GM12878 (cell line): ENCODE data around the gene MYLK3. TPM values are rescaled to one million over a fixed set of nuclear protein-coding genes. Genes with fewer than 3 reads are reported as not detected.

Source experiments
- IRF5 ChIP-seq: fragments of 450-650 bp; IDR thresholded peaks from 2 replicates; pipeline ENCODE4 v1.6.1; 2017; ENCODE audit warnings: borderline replicate concordance
- POLR2AphosphoS2 ChIP-seq: IDR thresholded peaks from 2 replicates; pipeline ENCODE4 v1.6.1; 2011; ENCODE audit warnings: low read depth, mild to moderate bottlenecking, low read length, improper control_type of control experiment, moderate library complexity
- SPI1 ChIP-seq: IDR thresholded peaks from 2 replicates; pipeline ENCODE4 v1.6.1; 2011; ENCODE audit warnings: low read depth, mild to moderate bottlenecking, low read length, moderate library complexity, borderline replicate concordance; ENCODE audit not compliant: insufficient read depth
- SREBF2 ChIP-seq: IDR thresholded peaks from 2 replicates; pipeline ENCODE4 v1.6.1; 2012; ENCODE audit warnings: mild to moderate bottlenecking, low read length
- SRF ChIP-seq, 2 experiments: IDR thresholded peaks; 2 replicates each; pipeline ENCODE4 v1.6.1; 2011; ENCODE audit warnings: low read depth in 2 of 2, low read length in 2 of 2, mild to moderate bottlenecking in 1 of 2, moderate library complexity in 1 of 2
- USF2 ChIP-seq: IDR thresholded peaks from 2 replicates; pipeline ENCODE4 v1.6.1; 2011; ENCODE audit warnings: low read depth, low read length, improper control_type of control experiment, borderline replicate concordance
- ZBTB4 ChIP-seq: fragments of 450-650 bp; formaldehyde crosslinking; IDR thresholded peaks from 2 replicates; pipeline ENCODE4 v1.4.0; 2022; ENCODE audit warnings: mild to moderate bottlenecking, moderate library complexity
- polyA plus RNA-seq, 11 experiments: library from polyadenylated mRNA; depleted of rRNA in 4 of 11; unstranded in 6 of 11; stranded (reverse) in 5 of 11; fragments of >200 nt; fragmentation: Nextera tagmentation in 4 of 11; fragmentation: Illumina TruSeq in 1 of 11; extraction: Ambion mirVana in 4 of 11; extraction: Trizol in 1 of 11; gene quantifications; 1 replicate in 1 of 11; 2 replicates in 10 of 11; pipeline versions ENCODE4 v1.2.1 to v1.2.3, GENCODE V29; 2011 to 2016; ENCODE audit warnings: inconsistent platforms in 2 of 11, missing spikeins in 2 of 11, low read depth in 1 of 11
- total RNA-seq, 4 experiments: library from RNA; depleted of rRNA in 3 of 4; stranded (reverse); fragments of >200 nt in 3 of 4; fragmentation: Illumina TruSeq in 1 of 4; extraction: Trizol in 1 of 4; gene quantifications; 2 replicates each; pipeline versions ENCODE4 v1.2.1 to v1.2.3, GENCODE V29; 2013 to 2021
- TF ChIP-seq, protein P1 (sequence below): fragments of 450-650 bp; IDR thresholded peaks from 2 replicates; pipeline ENCODE4 v1.6.1; 2017; ENCODE audit warnings: mild to moderate bottlenecking

The MYLK3 gene
- total and polyA plus RNA-seq, 10 of the 15 experiments (the other 5 are each of a cell fraction or from before 2014, with no cell fraction given), result 0.02 to 0.46 (median 0.17) TPM

GRCh38 chr16:46783800-46784199 is 35.7 kb upstream of the MYLK3 start (continued):
- TF ChIP-seq USF2 (no peak), SREBF2 (no peak), IRF5 (no peak), ZBTB4 (no peak), SRF (IDR thresholded peaks at IDR 0.05; ENCODE audit: low read depth in 2 of 2, low read length in 2 of 2) (no peak), POLR2AphosphoS2 (no peak), SPI1 (no peak)
- TF ChIP-seq, protein P1, sequence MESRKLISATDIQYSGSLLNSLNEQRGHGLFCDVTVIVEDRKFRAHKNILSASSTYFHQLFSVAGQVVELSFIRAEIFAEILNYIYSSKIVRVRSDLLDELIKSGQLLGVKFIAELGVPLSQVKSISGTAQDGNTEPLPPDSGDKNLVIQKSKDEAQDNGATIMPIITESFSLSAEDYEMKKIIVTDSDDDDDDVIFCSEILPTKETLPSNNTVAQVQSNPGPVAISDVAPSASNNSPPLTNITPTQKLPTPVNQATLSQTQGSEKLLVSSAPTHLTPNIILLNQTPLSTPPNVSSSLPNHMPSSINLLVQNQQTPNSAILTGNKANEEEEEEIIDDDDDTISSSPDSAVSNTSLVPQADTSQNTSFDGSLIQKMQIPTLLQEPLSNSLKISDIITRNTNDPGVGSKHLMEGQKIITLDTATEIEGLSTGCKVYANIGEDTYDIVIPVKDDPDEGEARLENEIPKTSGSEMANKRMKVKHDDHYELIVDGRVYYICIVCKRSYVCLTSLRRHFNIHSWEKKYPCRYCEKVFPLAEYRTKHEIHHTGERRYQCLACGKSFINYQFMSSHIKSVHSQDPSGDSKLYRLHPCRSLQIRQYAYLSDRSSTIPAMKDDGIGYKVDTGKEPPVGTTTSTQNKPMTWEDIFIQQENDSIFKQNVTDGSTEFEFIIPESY, result no peak
- TF ChIP-seq, all 136 proteins: peak for 19
